Loucy (cell line): ENCODE results near the gene TNKS1BP1.

Experiments used
- CTCF ChIP-seq: fragments of 200-600 bp; sonication (generic); conservative IDR thresholded peaks from 2 replicates; pipeline ENCODE4 v1.5.1; 2014; ENCODE audit warnings: mild to moderate bottlenecking, antibody characterized with exemption, low read length
- EZH2phosphoT487 ChIP-seq: fragments of 200-600 bp; IDR thresholded peaks from 2 replicates; pipeline ENCODE4 v1.6.1; 2018; ENCODE audit warnings: antibody characterized with exemption, mild to moderate bottlenecking, moderate library complexity, borderline replicate concordance

DNA sequence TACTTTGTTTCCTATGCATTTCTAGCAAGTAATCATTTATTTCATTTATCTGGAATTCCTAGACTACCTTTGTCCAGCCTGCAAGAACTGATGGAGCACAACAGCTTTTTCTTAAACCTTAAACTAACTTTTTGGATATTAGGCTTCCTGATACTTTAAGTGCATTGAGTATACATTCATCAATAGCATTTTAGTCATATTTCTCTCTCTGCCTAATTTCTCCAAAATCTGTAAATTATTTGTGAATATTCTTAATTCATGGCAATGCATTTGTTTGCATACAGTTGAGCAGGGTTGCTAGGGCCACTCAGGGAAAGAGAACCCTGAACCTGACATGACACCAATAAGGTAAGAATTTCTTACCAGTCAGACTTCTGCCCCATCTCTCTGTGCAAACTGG, 58.6 kb downstream of the TNKS1BP1 start:
- TF ChIP-seq CTCF, result no peak
- TF ChIP-seq EZH2phosphoT487, result no peak
